Umbilical cord (tissue), 2 donors: ENCODE results near the gene TMIGD3. TPM values are rescaled to one million over a fixed set of nuclear protein-coding genes. Genes with fewer than 3 reads are reported as not detected.
"Not testable (repeated sequence)": the region's sequence is repeated elsewhere in the genome, so short reads cannot be mapped to it uniquely, and the experiment has no call there.

Experiments used
- DNase-seq: peaks from one replicate; pipeline ENCODE4 v3.0.0-alpha.2; 2015; ENCODE audit warnings: low spot score
- total RNA-seq: library from RNA; depleted of rRNA; stranded (reverse); fragments of >200 nt; gene quantifications from one replicate; pipeline ENCODE4 v1.2.3, GENCODE V29; 2014; ENCODE audit warnings: low replicate concordance; ENCODE audit not compliant: insufficient read depth

The TMIGD3 gene
- 24.3 TPM for total RNA-seq

- DNase-seq = peak; percentile 51
These were observed at the start of gene TMIGD3, which contains the start of gene ADORA3 for GRCh38 chr1:111503585-111504060. Gene TMIGD3 (minus strand): TSS chr1:111503633. CDS start chr1:111503354, 279 bp downstream. Gene ADORA3 (minus strand): TSS chr1:111503633. CDS start chr1:111503354, 279 bp downstream.

- no peak for DNase-seq
These were observed 49.8 kb upstream of the TMIGD3 start for GRCh38 chr1:111553196-111553595.

GRCh38 chr1:111552587-111552986 is 49.2 kb upstream of the TMIGD3 start:
- DNase-seq = no peak

GRCh38 chr1:111551623-111552411 is 48.4 kb upstream of the TMIGD3 start:
- DNase-seq = no peak

- DNase-seq = not testable (repeated sequence)
These were observed 44.4 kb upstream of the TMIGD3 start for GRCh38 chr1:111547786-111548185.

GRCh38 chr1:111542187-111542586 is 38.8 kb upstream of the TMIGD3 start:
- DNase-seq = no peak

- no peak for DNase-seq
These were observed 38.3 kb upstream of the TMIGD3 start for GRCh38 chr1:111541721-111542120.

- no peak for DNase-seq
These were observed 37.5 kb upstream of the TMIGD3 start for GRCh38 chr1:111540928-111541327.

- no peak for DNase-seq
These were observed 35.1 kb upstream of the TMIGD3 start for GRCh38 chr1:111538343-111539025.

- DNase-seq = peak; percentile 75
These were observed 32.1 kb upstream of the TMIGD3 start for GRCh38 chr1:111535256-111536191.

- no peak for DNase-seq
These were observed 16.6 kb upstream of the TMIGD3 start for GRCh38 chr1:111520053-111520452.

GRCh38 chr1:111517469-111518225 is 14.2 kb upstream of the TMIGD3 start:
- no peak for DNase-seq

- DNase-seq = peak; percentile 67
These were observed 12.6 kb upstream of the TMIGD3 start for GRCh38 chr1:111516005-111516535.

GRCh38 chr1:111515291-111516004 is 12.0 kb upstream of the TMIGD3 start:
- peak; percentile 35 for DNase-seq

GRCh38 chr1:111513410-111514020 is 10.1 kb upstream of the TMIGD3 start:
- no peak for DNase-seq

GRCh38 chr1:111512931-111513330 is 9.5 kb upstream of the TMIGD3 start:
- no peak for DNase-seq

- no peak for DNase-seq
These were observed 8.9 kb upstream of the TMIGD3 start for GRCh38 chr1:111512132-111512889.

GRCh38 chr1:111511370-111511769 is 7.9 kb upstream of the TMIGD3 start:
- no peak for DNase-seq

GRCh38 chr1:111509997-111510375 is 6.6 kb upstream of the TMIGD3 start:
- peak; percentile 40 for DNase-seq
